MM.1S (cell line): ENCODE data around the gene EID2B.

Experiments
- DNase-seq: peaks from one replicate; pipeline ENCODE4 v3.0.0-alpha.2; 2015
- H2AFZ ChIP-seq: fragments of 300-600 bp; sonication (generic); 2 replicates; pipeline ENCODE4 v1.6.0; 2016; ENCODE audit warnings: antibody characterized with exemption, low read length
- H3F3A ChIP-seq: fragments of 300-600 bp; sonication (generic); 2 replicates; pipeline ENCODE4 v1.6.1; 2016; ENCODE audit warnings: mild to moderate bottlenecking, antibody characterized with exemption, low read length, moderate library complexity, mixed read lengths; ENCODE audit not compliant: insufficient read depth
- H3K27ac ChIP-seq: fragments of 300-600 bp; sonication (generic); 2 replicates; pipeline ENCODE4 v1.5.1; 2016; ENCODE audit warnings: mild to moderate bottlenecking, low read length
- H3K27me3 ChIP-seq: fragments of 300-600 bp; sonication (generic); replicated peaks from 2 replicates; pipeline ENCODE4 v1.6.0; 2016; ENCODE audit warnings: low read length; ENCODE audit not compliant: insufficient read depth
- H3K36me3 ChIP-seq: fragments of 300-600 bp; sonication (generic); replicated peaks from 2 replicates; pipeline ENCODE4 v1.6.1; 2016; ENCODE audit warnings: mild to moderate bottlenecking, low read length, mixed read lengths; ENCODE audit not compliant: insufficient read depth
- H3K4me1 ChIP-seq: fragments of 300-600 bp; sonication (generic); 2 replicates; pipeline ENCODE4 v1.6.1; 2016; ENCODE audit warnings: low read length, mixed read lengths
- H3K4me2 ChIP-seq: fragments of 300-600 bp; sonication (generic); 2 replicates; pipeline ENCODE4 v1.6.0; 2016; ENCODE audit warnings: low read depth, low read length
- H3K4me3 ChIP-seq: fragments of 300-600 bp; sonication (generic); 2 replicates; pipeline ENCODE4 v1.5.1; 2016; ENCODE audit warnings: low read length, mixed read lengths
- H3K79me2 ChIP-seq: fragments of 300-600 bp; sonication (generic); 2 replicates; pipeline ENCODE4 v1.6.1; 2016; ENCODE audit warnings: mixed run types, low read length, mixed read lengths
- H3K9ac ChIP-seq: fragments of 300-600 bp; sonication (generic); 2 replicates; pipeline ENCODE4 v1.6.1; 2016; ENCODE audit warnings: low read length, mixed read lengths
- H3K9me2 ChIP-seq: fragments of 300-600 bp; sonication (generic); replicated peaks from 2 replicates; pipeline ENCODE4 v1.6.1; 2016; ENCODE audit warnings: mild to moderate bottlenecking, low read length, mixed read lengths; ENCODE audit not compliant: insufficient read depth
- H3K9me3 ChIP-seq: fragments of 300-600 bp; sonication (generic); replicated peaks from 2 replicates; pipeline ENCODE4 v1.6.1; 2016; ENCODE audit warnings: mild to moderate bottlenecking, low read length, mixed read lengths; ENCODE audit not compliant: insufficient read depth
- H4K20me1 ChIP-seq: fragments of 300-600 bp; sonication (generic); 2 replicates; pipeline ENCODE4 v1.6.1; 2016; ENCODE audit warnings: mild to moderate bottlenecking, low read length, moderate library complexity, mixed read lengths; ENCODE audit not compliant: insufficient read depth
- CTCF ChIP-seq: fragments of 300-600 bp; sonication (generic); IDR thresholded peaks from 2 replicates; pipeline ENCODE4 v1.5.1; 2016; ENCODE audit warnings: antibody characterized with exemption, low read length, mixed read lengths
- EZH2 ChIP-seq: fragments of 300-600 bp; sonication (generic); optimal IDR thresholded peaks from 2 replicates; pipeline ENCODE3; 2017; ENCODE audit warnings: low read depth, mild to moderate bottlenecking, antibody characterized with exemption, low read length, mixed read lengths
- EZH2phosphoT487 ChIP-seq: fragments of 300-600 bp; sonication (generic); IDR thresholded peaks from 2 replicates; pipeline ENCODE4 v1.6.1; 2018; ENCODE audit warnings: antibody characterized with exemption, low read length

The EID2B gene

DNA sequence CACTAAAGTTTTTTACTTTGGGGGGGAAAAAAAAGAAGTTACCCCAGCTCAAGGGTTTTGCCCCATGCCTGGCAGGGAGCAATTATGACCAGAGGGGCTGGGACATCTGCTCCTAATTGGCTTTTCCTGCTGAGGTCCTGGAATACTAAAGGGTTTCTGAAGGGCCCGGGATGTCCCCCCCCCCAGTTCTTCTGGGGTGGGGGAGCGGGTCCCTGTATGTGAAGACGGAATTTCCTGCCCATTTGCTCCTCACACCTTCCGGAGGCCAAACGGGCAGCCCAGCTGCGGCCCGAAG lies 35.0 kb downstream of the EID2B start:
- no peak overlapping the region for H3K27ac ChIP-seq
- H3K4me2 ChIP-seq: peak overlapping the region; percentile 86
- H3F3A ChIP-seq: no peaks in the 10 kb centered on the region
- no peaks in the 10 kb centered on the region for H3K9me3 ChIP-seq
- H3K36me3 ChIP-seq: no peaks in the 10 kb centered on the region
- TF ChIP-seq CTCF (no peak), EZH2 (no peak), EZH2phosphoT487 (no peak)
- H2AFZ ChIP-seq: peak overlapping the region; percentile 33; the same call in 1 of the 2 replicates
- H3K4me3 ChIP-seq: no peak overlapping the region; the same call in 1 of the 2 replicates
- DNase-seq: no peak
- H3K9ac ChIP-seq: no peak overlapping the region
- H3K4me1 ChIP-seq: peaks cover 10% of the 10 kb centered on the region; the same call in 1 of the 2 replicates
- H3K9me2 ChIP-seq: no peaks in the 10 kb centered on the region
- peaks cover 65% of the 10 kb centered on the region for H3K27me3 ChIP-seq
- no peaks in the 10 kb centered on the region for H3K79me2 ChIP-seq
- no peaks in the 10 kb centered on the region for H4K20me1 ChIP-seq

DNA sequence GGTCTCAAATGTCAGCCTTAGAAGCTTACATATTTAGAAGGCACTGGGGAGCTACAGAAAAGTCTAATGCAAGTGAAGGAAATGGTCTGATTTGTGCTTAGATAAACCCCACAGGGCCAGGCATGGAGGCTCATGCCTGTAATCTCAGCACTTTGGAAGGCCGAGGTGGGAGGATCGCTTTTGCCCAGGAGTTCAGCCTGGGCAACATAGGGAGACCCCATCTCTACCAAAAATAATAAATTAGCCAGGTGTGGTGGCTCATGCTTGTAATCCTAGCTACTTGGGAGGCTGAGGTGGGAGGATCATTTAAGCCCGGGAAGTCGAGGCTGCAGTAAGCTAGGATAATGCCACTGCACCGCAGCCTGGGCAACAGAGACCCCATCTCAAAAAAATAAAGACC lies 36.6 kb downstream of the EID2B start:
- H4K20me1 ChIP-seq: no peaks in the 10 kb centered on the region
- H3K36me3 ChIP-seq: no peaks in the 10 kb centered on the region
- TF ChIP-seq EZH2phosphoT487: no peak
- no peak for TF ChIP-seq EZH2
- no peak for TF ChIP-seq CTCF
- H3K4me2 ChIP-seq: no peak overlapping the region
- H3K27me3 ChIP-seq: peaks cover 52% of the 10 kb centered on the region
- no peaks in the 10 kb centered on the region for H3F3A ChIP-seq
- H3K79me2 ChIP-seq: no peaks in the 10 kb centered on the region
- no peak overlapping the region for H3K9ac ChIP-seq
- no peak overlapping the region for H3K4me3 ChIP-seq
- no peak overlapping the region for H2AFZ ChIP-seq
- H3K9me3 ChIP-seq: no peaks in the 10 kb centered on the region
- H3K9me2 ChIP-seq: no peaks in the 10 kb centered on the region
- H3K27ac ChIP-seq: no peak overlapping the region
- DNase-seq: no peak
- H3K4me1 ChIP-seq: peaks cover 10% of the 10 kb centered on the region; the same call in 1 of the 2 replicates

DNA sequence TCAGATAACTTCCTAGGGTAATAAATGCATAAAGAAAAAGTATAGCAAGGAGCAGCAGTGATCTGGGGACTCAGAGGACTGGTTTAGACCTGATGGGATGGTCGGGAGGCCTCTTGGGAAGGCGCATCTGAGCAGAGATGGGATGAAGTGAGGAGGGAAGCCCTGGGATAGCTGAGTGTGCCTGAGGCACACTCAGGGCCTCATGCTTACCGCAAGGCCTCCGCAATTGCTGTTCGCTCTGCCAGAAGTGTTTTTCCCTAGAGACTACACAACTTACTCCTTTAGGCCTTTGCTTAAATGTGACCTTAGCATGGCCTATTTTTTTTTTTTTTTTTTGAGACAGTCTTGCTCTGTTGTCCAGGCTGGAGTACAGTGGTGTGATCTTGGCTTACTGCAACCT lies 38.0 kb downstream of the EID2B start:
- Histone ChIP-seq H3F3A (no peaks in the 10 kb centered on the region), H3K9me3 (no peaks in the 10 kb centered on the region), H4K20me1 (no peaks in the 10 kb centered on the region), H2AFZ (no peak overlapping the region), H3K9me2 (no peaks in the 10 kb centered on the region), H3K9ac (no peak overlapping the region), H3K4me3 (no peak overlapping the region), H3K27ac (no peak overlapping the region), H3K36me3 (no peaks in the 10 kb centered on the region), H3K4me1 (peaks cover 10% of the 10 kb centered on the region; the same call in 1 of the 2 replicates), H3K4me2 (no peak overlapping the region), H3K27me3 (peaks cover 38% of the 10 kb centered on the region), H3K79me2 (no peaks in the 10 kb centered on the region)
- no peak for TF ChIP-seq EZH2
- no peak for TF ChIP-seq EZH2phosphoT487
- TF ChIP-seq CTCF: no peak
- DNase-seq: no peak
